NCI-H2081 treated with DMSO at 0.1 percent for 48 hours (cell line): ENCODE measurements around the gene DALRD3.

Experiments
- DNase-seq: peaks from one replicate; lab custom pipeline; 2025; lab: John Stamatoyannopoulos, UW

DALRD3 gene

DNA sequence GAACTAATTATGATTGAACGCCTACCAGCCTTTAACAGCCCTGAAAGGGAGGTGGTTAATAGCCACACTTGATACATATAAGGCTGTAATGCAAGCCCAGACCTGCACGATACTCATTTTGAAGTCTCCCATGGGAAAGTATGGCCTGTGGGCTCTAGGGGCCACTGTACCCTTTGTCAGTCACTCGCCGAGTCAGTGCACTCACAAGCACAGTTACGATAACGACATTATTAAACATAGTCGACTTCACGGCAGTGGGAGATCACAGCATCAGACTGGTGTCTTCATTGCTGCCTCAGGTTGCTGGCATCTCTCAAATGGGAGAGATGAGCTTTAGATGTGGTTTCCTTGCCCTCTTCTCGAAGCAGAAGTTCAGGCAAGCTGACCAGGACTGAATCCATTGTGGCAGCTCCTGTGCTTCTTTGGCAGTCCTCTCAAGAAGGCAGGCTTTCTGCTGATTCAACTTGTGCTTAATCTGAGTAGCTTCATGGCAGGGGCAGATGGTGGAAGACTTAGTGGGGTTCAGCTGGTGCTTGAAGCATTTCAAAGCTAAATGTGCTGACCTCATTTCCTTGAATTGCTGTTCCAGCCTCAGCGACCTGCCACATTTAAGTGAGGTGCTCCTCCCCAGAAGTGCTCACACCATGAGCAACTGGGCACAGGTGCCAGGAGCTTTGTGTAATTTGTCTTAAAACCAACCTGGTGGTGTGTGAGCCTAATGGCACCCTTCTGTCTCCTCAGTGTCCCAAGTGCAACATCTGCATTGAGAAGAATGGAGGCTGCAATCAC lies 44.1 kb downstream of the DALRD3 start:
- no peak for DNase-seq

DNA sequence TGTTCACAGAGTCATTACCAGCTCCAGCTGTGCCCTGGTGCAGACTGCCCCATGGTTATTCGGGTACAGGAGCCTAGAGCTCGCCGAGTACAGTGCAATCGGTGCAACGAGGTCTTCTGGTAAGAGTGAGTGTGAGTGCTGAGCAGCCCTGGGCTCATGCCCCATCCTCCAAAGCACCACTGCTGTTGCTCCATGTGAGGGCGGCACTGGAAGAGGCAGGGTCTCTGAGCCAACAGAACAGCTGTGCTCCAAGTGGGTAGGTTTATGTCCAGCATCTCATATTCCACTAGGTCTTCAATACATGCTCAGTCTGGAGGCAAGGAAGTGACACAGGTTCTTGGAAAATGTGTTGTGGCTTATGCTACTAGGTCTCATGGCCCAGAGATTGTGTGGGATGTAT lies 47.8 kb downstream of the DALRD3 start:
- no peak for DNase-seq

DNA sequence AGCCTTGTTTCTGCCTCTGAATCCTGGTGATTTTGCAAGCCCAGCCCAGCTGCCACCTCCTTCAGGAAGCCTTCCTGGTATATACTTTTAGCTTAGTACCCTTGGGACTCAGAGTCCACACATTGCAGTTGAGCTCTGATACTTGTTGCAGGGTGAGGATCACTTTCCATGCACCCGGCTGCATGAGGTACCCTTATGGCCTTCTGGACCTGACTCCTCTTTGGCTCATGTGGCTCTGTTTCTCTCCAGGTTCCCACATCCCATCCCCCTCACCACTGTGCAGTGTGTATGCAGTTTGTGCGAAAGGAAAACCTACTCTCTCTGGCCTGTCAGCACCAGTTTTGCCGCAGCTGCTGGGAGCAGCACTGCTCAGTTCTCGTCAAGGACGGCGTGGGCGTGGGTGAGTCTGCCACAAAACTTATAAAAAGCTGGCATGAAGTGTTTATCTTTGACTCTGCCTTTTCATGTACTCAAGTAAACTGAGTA lies 51.5 kb downstream of the DALRD3 start:
- DNase-seq = no peak

- DNase-seq = no peak
Measured at GRCh38 chr3:48966367-48966766, 52.0 kb downstream of the DALRD3 start.
